ENCODE measurements around the gene IQSEC1.

DNA sequence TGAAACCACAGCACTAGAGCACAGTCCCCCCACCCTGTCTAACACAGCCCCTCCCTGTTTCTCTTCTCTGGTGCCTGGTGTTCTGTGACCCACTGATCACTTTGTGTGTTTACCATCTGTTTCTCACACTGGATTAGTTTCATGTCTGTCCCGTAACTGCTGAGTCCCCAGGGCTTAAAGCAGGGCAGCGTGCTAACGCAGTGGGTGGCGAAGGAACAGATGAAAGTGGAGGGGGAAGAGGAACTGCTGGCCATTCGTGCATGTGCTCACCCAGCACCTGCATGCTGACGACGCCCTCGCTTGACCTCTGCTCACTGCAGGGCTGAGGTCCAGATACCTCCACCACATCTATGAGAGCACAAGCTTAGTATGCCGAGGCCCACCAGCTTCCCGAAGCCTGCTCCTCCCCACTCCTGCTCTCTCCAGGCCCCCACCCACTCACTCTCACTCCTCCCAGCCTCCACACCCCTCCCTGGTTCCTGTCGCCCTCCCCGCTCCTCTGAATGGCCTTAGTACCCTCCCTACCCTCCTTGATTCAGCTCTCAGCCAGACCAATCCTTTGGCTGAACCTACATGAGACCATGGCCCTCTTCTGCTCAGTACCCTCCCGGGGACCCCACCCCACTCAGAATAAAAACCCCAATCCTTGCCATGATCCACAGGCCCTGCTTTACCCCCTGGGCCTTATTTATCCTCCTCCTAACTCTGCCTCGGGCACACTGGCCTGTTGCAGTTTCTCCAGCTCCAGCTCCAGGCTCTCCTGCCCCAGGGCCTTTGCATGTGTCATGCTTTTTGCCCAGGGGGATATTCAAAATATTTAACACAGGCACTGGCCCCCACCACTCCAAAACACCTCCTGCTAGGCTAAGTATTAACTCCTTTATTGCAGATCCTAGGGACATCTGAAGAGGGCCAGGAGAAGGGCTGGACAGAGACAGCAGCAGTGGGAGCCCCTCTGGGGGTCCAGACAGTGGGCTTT, 15.1 kb upstream of the IQSEC1 start:
- TF ChIP-seq POLR2A (IDR thresholded peaks at IDR 0.05; ENCODE audit: low read depth, low read length) (no peak), POLR2AphosphoS5 (IDR thresholded peaks at IDR 0.05; ENCODE audit: low read depth, low read length) (no peak), SPI1 (IDR thresholded peaks at IDR 0.05; ENCODE audit: low read depth, low read length) (peak; percentile 77), TAF1 (IDR thresholded peaks at IDR 0.05; ENCODE audit: low read depth, low read length) (no peak)
